ENCODE data around the gene INTS15.
"Not testable (repeated sequence)": the region's sequence is repeated elsewhere in the genome, so short reads cannot be mapped to it uniquely, and the experiment has no call there.

The INTS15 gene

GRCh38 chr7:6619961-6620360 lies 30.1 kb downstream of the INTS15 start:
- DNase-seq: no peak

GRCh38 chr7:6621195-6622133 lies 31.6 kb downstream of the INTS15 start:
- no peak for DNase-seq

GRCh38 chr7:6622134-6622710 lies 32.4 kb downstream of the INTS15 start:
- no peak for DNase-seq

- no peak for DNase-seq
Measured at GRCh38 chr7:6623589-6624245, 33.9 kb downstream of the INTS15 start.

- DNase-seq: no peak
Measured at GRCh38 chr7:6624246-6624611, 34.4 kb downstream of the INTS15 start.

- no peak for DNase-seq
Measured at GRCh38 chr7:6628045-6628444, 38.2 kb downstream of the INTS15 start.

GRCh38 chr7:6630007-6630849 lies 40.4 kb downstream of the INTS15 start:
- DNase-seq: no peak

- no peak for DNase-seq
Measured at GRCh38 chr7:6631605-6632004, 41.8 kb downstream of the INTS15 start.

GRCh38 chr7:6634021-6634420 lies 44.2 kb downstream of the INTS15 start:
- no peak for DNase-seq

- DNase-seq: not testable (repeated sequence)
Measured at GRCh38 chr7:6634971-6635370, 45.1 kb downstream of the INTS15 start.

- DNase-seq: peak; percentile 51
Measured at GRCh38 chr7:6636741-6637543, 47.1 kb downstream of the INTS15 start, which contains the start of gene ZNF316. Gene ZNF316 (plus strand): TSS chr7:6637318. CDS start chr7:6642410, 5,092 bp downstream.

GRCh38 chr7:6637544-6638229 lies 47.9 kb downstream of the INTS15 start:
- DNase-seq: peak; percentile 27

- no peak for DNase-seq
Measured at GRCh38 chr7:6639032-6639431, 49.2 kb downstream of the INTS15 start.

GRCh38 chr7:6639627-6640026 lies 49.8 kb downstream of the INTS15 start:
- no peak for DNase-seq

GRCh38 chr7:6640246-6640721 lies 50.5 kb downstream of the INTS15 start:
- peak; percentile 44 for DNase-seq

- DNase-seq: no peak
Measured at GRCh38 chr7:6641305-6642035, 51.6 kb downstream of the INTS15 start.

- no peak for DNase-seq
Measured at GRCh38 chr7:6642239-6642839, 52.5 kb downstream of the INTS15 start.

- DNase-seq: no peak
Measured at GRCh38 chr7:6642861-6643640, 53.2 kb downstream of the INTS15 start.

Data from fibroblast of skin of scalp (primary cell).